ENCODE data around the gene GMPPA.

GMPPA gene

GRCh38 chr2:219506153-219506801 lies 7.6 kb downstream of the GMPPA start:
- DNase-seq (ENCODE audit: low read depth, low spot score), result no peak

GRCh38 chr2:219506802-219507526 lies 8.3 kb downstream of the GMPPA start:
- DNase-seq (ENCODE audit: low read depth, low spot score), result no peak

GRCh38 chr2:219507581-219508443 lies 9.1 kb downstream of the GMPPA start:
- DNase-seq (ENCODE audit: low read depth, low spot score), result no peak

- no peak for DNase-seq (ENCODE audit: low read depth, low spot score)
These were observed 9.7 kb downstream of the GMPPA start for GRCh38 chr2:219508444-219508734.

GRCh38 chr2:219508971-219509779 lies 10.5 kb downstream of the GMPPA start:
- no peak for DNase-seq (ENCODE audit: low read depth, low spot score)

GRCh38 chr2:219509780-219510511 lies 11.3 kb downstream of the GMPPA start:
- DNase-seq (ENCODE audit: low read depth, low spot score), result peak; percentile 65

GRCh38 chr2:219510512-219511135 lies 11.9 kb downstream of the GMPPA start:
- DNase-seq (ENCODE audit: low read depth, low spot score), result no peak

GRCh38 chr2:219511547-219512325 lies 13.0 kb downstream of the GMPPA start:
- DNase-seq (ENCODE audit: low read depth, low spot score), result no peak

GRCh38 chr2:219512524-219513216 lies 14.0 kb downstream of the GMPPA start:
- no peak for DNase-seq (ENCODE audit: low read depth, low spot score)

- DNase-seq (ENCODE audit: low read depth, low spot score), result no peak
These were observed 15.1 kb downstream of the GMPPA start for GRCh38 chr2:219513787-219514186.

GRCh38 chr2:219514196-219514761 lies 15.6 kb downstream of the GMPPA start, which contains the start of gene ASIC4:
ASIC4 (plus strand) TSS chr2:219514482; CDS start chr2:219514725, 243 bp downstream.
- peak; percentile 43 for DNase-seq (ENCODE audit: low read depth, low spot score)

- DNase-seq (ENCODE audit: low read depth, low spot score), result no peak
These were observed 16.1 kb downstream of the GMPPA start for GRCh38 chr2:219514836-219515235.

- no peak for DNase-seq (ENCODE audit: low read depth, low spot score)
These were observed 17.4 kb downstream of the GMPPA start for GRCh38 chr2:219515874-219516629.

GRCh38 chr2:219516888-219517287 lies 18.2 kb downstream of the GMPPA start:
- DNase-seq (ENCODE audit: low read depth, low spot score), result no peak

GRCh38 chr2:219517954-219518778 lies 19.5 kb downstream of the GMPPA start:
- no peak for DNase-seq (ENCODE audit: low read depth, low spot score)

- DNase-seq (ENCODE audit: low read depth, low spot score), result no peak
These were observed 20.8 kb downstream of the GMPPA start for GRCh38 chr2:219519526-219519916.

GRCh38 chr2:219520079-219520478 lies 21.4 kb downstream of the GMPPA start:
- peak; percentile 4 for DNase-seq (ENCODE audit: low read depth, low spot score)
